Measurements from ENCODE around the gene FBP1.

Gene FBP1

GRCh38 chr9:94650949-94651348, 11.6 kb upstream of the FBP1 start:
- H3K36me3 ChIP-seq (ENCODE audit: insufficient read depth, low read depth, low read length) = no peaks in the 10 kb centered on the region
- H3K27me3 ChIP-seq (ENCODE audit: insufficient read depth, low read length) = peaks cover 8% of the 10 kb centered on the region; the same call in 1 of the 2 replicates
- H3K4me1 ChIP-seq (ENCODE audit: insufficient read depth, low read length) = no peaks in the 10 kb centered on the region
- no peak overlapping the region for H3K27ac ChIP-seq (ENCODE audit: low read length)
- no peak overlapping the region for H3K9ac ChIP-seq (ENCODE audit: low read depth, low read length)
- no peak overlapping the region for H3K4me3 ChIP-seq (ENCODE audit: low read length)
- H3K9me3 ChIP-seq (ENCODE audit: insufficient read depth, low read depth, low read length) = no peaks in the 10 kb centered on the region

GRCh38 chr9:94649100-94649819, 9.9 kb upstream of the FBP1 start:
- no peak overlapping the region for H3K27ac ChIP-seq (ENCODE audit: low read length)
- H3K9ac ChIP-seq (ENCODE audit: low read depth, low read length) = no peak overlapping the region
- no peaks in the 10 kb centered on the region for H3K36me3 ChIP-seq (ENCODE audit: insufficient read depth, low read depth, low read length)
- H3K9me3 ChIP-seq (ENCODE audit: insufficient read depth, low read depth, low read length) = no peaks in the 10 kb centered on the region
- no peak overlapping the region for H3K4me3 ChIP-seq (ENCODE audit: low read length)
- H3K27me3 ChIP-seq (ENCODE audit: insufficient read depth, low read length) = peaks cover 8% of the 10 kb centered on the region
- no peaks in the 10 kb centered on the region for H3K4me1 ChIP-seq (ENCODE audit: insufficient read depth, low read length)

- Histone ChIP-seq H3K4me3 (ENCODE audit: low read length) (no peak overlapping the region), H3K9ac (ENCODE audit: low read depth, low read length) (no peak overlapping the region), H3K9me3 (ENCODE audit: insufficient read depth, low read depth, low read length) (no peaks in the 10 kb centered on the region), H3K4me1 (ENCODE audit: insufficient read depth, low read length) (no peaks in the 10 kb centered on the region), H3K36me3 (ENCODE audit: insufficient read depth, low read depth, low read length) (no peaks in the 10 kb centered on the region), H3K27ac (ENCODE audit: low read length) (no peak overlapping the region), H3K27me3 (ENCODE audit: insufficient read depth, low read length) (peaks cover 11% of the 10 kb centered on the region)
These were observed 8.9 kb upstream of the FBP1 start for GRCh38 chr9:94648185-94648584.

DNA sequence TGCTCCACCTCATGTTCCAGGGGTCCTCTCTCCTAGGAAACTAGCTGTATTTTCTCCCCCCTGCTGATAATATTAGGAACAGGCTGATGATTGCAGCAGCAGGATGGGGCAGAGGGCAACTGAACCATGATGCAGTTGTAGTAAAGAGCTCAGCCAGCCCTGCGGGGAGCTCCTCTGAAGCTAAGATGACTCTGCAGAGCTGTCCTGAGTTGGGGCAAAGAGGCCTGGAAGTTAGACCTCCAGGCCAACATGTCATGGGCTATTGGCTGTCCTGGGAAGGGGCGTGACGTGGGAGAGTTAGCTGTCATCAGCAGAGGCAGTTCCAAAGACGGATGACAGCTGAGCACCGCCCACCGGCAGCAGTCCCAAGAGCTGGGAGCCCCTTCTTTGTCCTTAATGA, 6.6 kb upstream of the FBP1 start:
- Histone ChIP-seq H3K27ac (ENCODE audit: low read length) (no peak overlapping the region), H3K4me3 (ENCODE audit: low read length) (no peak overlapping the region), H3K27me3 (ENCODE audit: insufficient read depth, low read length) (peaks cover 32% of the 10 kb centered on the region), H3K36me3 (ENCODE audit: insufficient read depth, low read depth, low read length) (no peaks in the 10 kb centered on the region), H3K4me1 (ENCODE audit: insufficient read depth, low read length) (no peaks in the 10 kb centered on the region), H3K9ac (ENCODE audit: low read depth, low read length) (no peak overlapping the region), H3K9me3 (ENCODE audit: insufficient read depth, low read depth, low read length) (no peaks in the 10 kb centered on the region)

DNA sequence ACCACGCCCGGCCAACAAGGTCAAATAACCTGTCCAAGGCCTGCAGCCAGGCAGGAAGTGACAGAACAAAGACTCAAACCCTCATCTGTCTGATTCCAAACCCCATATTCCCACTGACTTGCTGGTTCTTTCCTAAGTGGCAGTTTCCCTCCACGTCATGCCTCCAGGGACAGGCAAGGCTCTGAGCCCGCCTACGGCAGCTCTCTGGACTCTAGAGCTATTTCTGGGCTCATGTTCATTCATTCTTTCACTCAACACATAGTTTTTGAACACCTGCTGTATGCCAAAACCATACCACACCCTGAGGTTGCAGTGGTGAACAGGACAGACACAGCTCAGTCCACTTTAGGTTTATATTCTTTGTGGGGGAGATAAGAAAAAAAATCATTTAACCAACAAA, 5.2 kb upstream of the FBP1 start:
- Histone ChIP-seq H3K36me3 (ENCODE audit: insufficient read depth, low read depth, low read length) (no peaks in the 10 kb centered on the region), H3K9ac (ENCODE audit: low read depth, low read length) (no peak overlapping the region), H3K4me3 (ENCODE audit: low read length) (no peak overlapping the region), H3K9me3 (ENCODE audit: insufficient read depth, low read depth, low read length) (no peaks in the 10 kb centered on the region), H3K4me1 (ENCODE audit: insufficient read depth, low read length) (peaks cover 6% of the 10 kb centered on the region; the same call in 1 of the 2 replicates), H3K27me3 (ENCODE audit: insufficient read depth, low read length) (peaks cover 45% of the 10 kb centered on the region), H3K27ac (ENCODE audit: low read length) (no peak overlapping the region)

DNA sequence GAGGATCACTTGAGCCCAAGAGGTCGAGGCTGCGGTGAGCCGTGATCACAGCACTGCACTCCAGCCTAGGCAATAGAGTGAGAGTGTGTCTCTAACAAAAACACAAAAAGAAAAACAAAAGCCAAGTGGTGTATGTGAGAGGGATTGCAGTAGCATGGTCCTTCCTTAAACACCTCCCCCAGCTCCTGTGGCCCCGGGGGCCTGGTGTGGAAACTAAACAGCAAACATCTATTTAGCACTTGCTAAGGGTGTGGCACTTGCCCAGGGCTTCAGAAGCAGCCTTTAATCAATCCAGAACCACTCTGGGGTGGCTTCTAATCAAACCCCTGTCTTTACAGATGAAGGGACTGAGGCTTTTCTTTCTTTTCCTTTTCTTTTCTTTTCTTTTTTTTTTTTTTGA, 4.4 kb upstream of the FBP1 start:
- Histone ChIP-seq H3K36me3 (ENCODE audit: insufficient read depth, low read depth, low read length) (no peaks in the 10 kb centered on the region), H3K4me1 (ENCODE audit: insufficient read depth, low read length) (peaks cover 6% of the 10 kb centered on the region; the same call in 1 of the 2 replicates), H3K9ac (ENCODE audit: low read depth, low read length) (no peak overlapping the region), H3K4me3 (ENCODE audit: low read length) (no peak overlapping the region), H3K27me3 (ENCODE audit: insufficient read depth, low read length) (peaks cover 53% of the 10 kb centered on the region), H3K9me3 (ENCODE audit: insufficient read depth, low read depth, low read length) (no peaks in the 10 kb centered on the region), H3K27ac (ENCODE audit: low read length) (no peak overlapping the region)

- peaks cover 59% of the 10 kb centered on the region for H3K27me3 ChIP-seq (ENCODE audit: insufficient read depth, low read length)
These were observed 3.9 kb upstream of the FBP1 start for GRCh38 chr9:94643176-94643575.

DNA sequence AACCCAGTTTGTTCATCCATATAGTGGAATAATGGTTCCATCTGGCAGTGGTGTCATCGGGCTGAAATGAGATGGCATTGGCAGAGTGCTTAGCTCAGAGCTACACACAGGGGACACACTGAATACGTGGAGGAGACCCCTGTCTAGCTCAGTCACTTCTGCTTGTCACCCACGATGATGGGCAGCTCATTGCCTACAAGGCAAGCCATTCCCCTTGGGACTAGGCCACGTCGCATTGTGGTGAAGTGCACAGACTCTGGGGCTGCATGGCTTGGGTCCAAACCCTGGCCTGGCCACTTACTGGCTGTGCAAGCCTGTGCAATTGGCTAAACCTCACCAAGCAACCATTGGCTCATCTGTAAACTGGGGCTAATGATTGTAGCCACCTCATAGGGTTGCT, 3.2 kb upstream of the FBP1 start:
- no peaks in the 10 kb centered on the region for H3K36me3 ChIP-seq (ENCODE audit: insufficient read depth, low read depth, low read length)
- no peak overlapping the region for H3K9ac ChIP-seq (ENCODE audit: low read depth, low read length)
- H3K27me3 ChIP-seq (ENCODE audit: insufficient read depth, low read length) = peaks cover 66% of the 10 kb centered on the region
- no peak overlapping the region for H3K27ac ChIP-seq (ENCODE audit: low read length)
- H3K9me3 ChIP-seq (ENCODE audit: insufficient read depth, low read depth, low read length) = no peaks in the 10 kb centered on the region
- H3K4me3 ChIP-seq (ENCODE audit: low read length) = no peak overlapping the region
- peaks cover 6% of the 10 kb centered on the region; the same call in 1 of the 2 replicates for H3K4me1 ChIP-seq (ENCODE audit: insufficient read depth, low read length)

More at GRCh38 chr9:94643176-94643575, 3.9 kb upstream of the FBP1 start:
- Histone ChIP-seq H3K36me3 (ENCODE audit: insufficient read depth, low read depth, low read length) (no peaks in the 10 kb centered on the region), H3K4me1 (ENCODE audit: insufficient read depth, low read length) (peaks cover 6% of the 10 kb centered on the region; the same call in 1 of the 2 replicates), H3K9me3 (ENCODE audit: insufficient read depth, low read depth, low read length) (no peaks in the 10 kb centered on the region), H3K4me3 (ENCODE audit: low read length) (no peak overlapping the region), H3K27ac (ENCODE audit: low read length) (no peak overlapping the region), H3K9ac (ENCODE audit: low read depth, low read length) (no peak overlapping the region)

DNA sequence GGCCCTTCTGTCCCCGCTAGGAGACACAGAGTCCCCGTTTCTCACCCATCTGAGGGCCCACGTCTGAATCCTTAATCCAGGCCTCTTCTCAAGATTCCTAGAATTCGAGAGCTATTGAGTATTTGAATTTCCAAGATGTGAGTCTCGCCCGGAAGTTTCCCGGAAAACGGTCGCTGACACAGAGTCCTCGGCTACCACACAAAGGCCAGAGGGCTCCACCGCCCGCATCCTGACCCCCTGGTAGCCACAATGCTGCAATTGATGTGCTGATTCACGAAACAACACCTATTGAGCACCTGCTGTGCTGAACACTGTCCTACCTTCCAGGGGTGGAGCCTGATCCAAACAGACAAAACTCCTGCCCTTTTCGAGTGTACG, 670 bp upstream of the FBP1 start:
- H3K36me3 ChIP-seq (ENCODE audit: insufficient read depth, low read depth, low read length) = no peaks in the 10 kb centered on the region
- peaks cover 78% of the 10 kb centered on the region for H3K27me3 ChIP-seq (ENCODE audit: insufficient read depth, low read length)
- H3K27ac ChIP-seq (ENCODE audit: low read length) = no peak overlapping the region
- H3K4me1 ChIP-seq (ENCODE audit: insufficient read depth, low read length) = peaks cover 6% of the 10 kb centered on the region; the same call in 1 of the 2 replicates
- H3K9me3 ChIP-seq (ENCODE audit: insufficient read depth, low read depth, low read length) = no peaks in the 10 kb centered on the region
- H3K9ac ChIP-seq (ENCODE audit: low read depth, low read length) = peak overlapping the region; percentile 51; the same call in 1 of the 2 replicates
- H3K4me3 ChIP-seq (ENCODE audit: low read length) = peak overlapping the region; percentile 71

GRCh38 chr9:94638335-94639060, 820 bp downstream of the FBP1 start:
- Histone ChIP-seq H3K36me3 (ENCODE audit: insufficient read depth, low read depth, low read length) (no peaks in the 10 kb centered on the region), H3K9ac (ENCODE audit: low read depth, low read length) (no peak overlapping the region), H3K4me3 (ENCODE audit: low read length) (peak overlapping the region; percentile 71)

DNA sequence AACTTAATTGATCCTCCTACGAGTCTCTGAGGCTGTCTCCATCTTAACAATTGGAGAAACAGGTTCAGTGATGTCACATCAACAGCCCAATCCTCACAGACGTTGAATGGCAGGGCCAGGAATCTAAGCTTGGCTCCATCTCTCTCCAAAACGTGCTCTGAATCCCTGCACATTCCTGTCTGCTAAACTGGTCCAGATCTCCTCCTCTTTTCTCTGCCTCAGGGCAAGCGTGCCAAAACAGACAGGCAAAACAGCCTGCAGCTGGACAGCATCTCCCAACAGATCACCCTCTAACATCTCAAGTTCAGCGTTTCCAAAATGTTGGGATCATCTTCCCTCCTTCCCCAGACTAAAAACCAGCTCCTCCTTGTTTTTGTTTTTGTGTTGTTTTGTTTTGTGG, 6.6 kb downstream of the FBP1 start:
- Histone ChIP-seq H3K9ac (ENCODE audit: low read depth, low read length) (no peak overlapping the region), H3K27ac (ENCODE audit: low read length) (no peak overlapping the region), H3K36me3 (ENCODE audit: insufficient read depth, low read depth, low read length) (no peaks in the 10 kb centered on the region), H3K4me1 (ENCODE audit: insufficient read depth, low read length) (peaks cover 14% of the 10 kb centered on the region), H3K9me3 (ENCODE audit: insufficient read depth, low read depth, low read length) (no peaks in the 10 kb centered on the region), H3K27me3 (ENCODE audit: insufficient read depth, low read length) (peaks cover 21% of the 10 kb centered on the region), H3K4me3 (ENCODE audit: low read length) (no peak overlapping the region)

More at GRCh38 chr9:94638335-94639060, 820 bp downstream of the FBP1 start:
- Histone ChIP-seq H3K9me3 (ENCODE audit: insufficient read depth, low read depth, low read length) (no peaks in the 10 kb centered on the region), H3K4me1 (ENCODE audit: insufficient read depth, low read length) (peaks cover 6% of the 10 kb centered on the region; the same call in 1 of the 2 replicates), H3K27ac (ENCODE audit: low read length) (no peak overlapping the region), H3K27me3 (ENCODE audit: insufficient read depth, low read length) (peaks cover 75% of the 10 kb centered on the region)

DNA sequence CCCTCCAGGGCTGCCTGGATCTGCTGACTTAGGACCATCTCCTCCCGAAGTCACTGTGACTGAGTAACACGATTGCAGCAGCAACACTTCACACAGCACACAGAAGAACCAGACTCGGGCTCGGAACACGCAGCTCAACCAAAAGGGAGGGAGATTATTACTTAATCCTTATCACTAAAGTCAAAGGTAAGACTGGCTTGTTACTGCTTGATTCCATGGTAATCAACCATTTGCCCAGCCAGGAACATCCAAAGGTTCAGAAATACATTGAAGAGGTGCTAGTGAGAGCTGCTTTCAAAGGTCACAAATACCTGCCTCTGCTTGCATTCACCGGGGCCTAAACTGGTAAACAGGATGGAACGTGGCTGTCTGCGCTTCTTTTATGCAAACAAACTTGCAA, 7.7 kb downstream of the FBP1 start:
- H3K27me3 ChIP-seq (ENCODE audit: insufficient read depth, low read length) = peaks cover 10% of the 10 kb centered on the region
- H3K4me3 ChIP-seq (ENCODE audit: low read length) = no peak overlapping the region
- no peak overlapping the region for H3K27ac ChIP-seq (ENCODE audit: low read length)
- no peaks in the 10 kb centered on the region for H3K9me3 ChIP-seq (ENCODE audit: insufficient read depth, low read depth, low read length)
- H3K36me3 ChIP-seq (ENCODE audit: insufficient read depth, low read depth, low read length) = no peaks in the 10 kb centered on the region
- peak overlapping the region; percentile 9; the same call in 1 of the 2 replicates for H3K9ac ChIP-seq (ENCODE audit: low read depth, low read length)
- peaks cover 14% of the 10 kb centered on the region for H3K4me1 ChIP-seq (ENCODE audit: insufficient read depth, low read length)

All from iPS-20b (cell line).